HCT116 (cell line): ENCODE measurements around the gene SMTN.

Experiments used
- CBX3 ChIP-seq: IDR thresholded peaks from 2 replicates; pipeline ENCODE4 v1.6.1; 2012; ENCODE audit warnings: low read depth
- JUND ChIP-seq: IDR thresholded peaks from 2 replicates; pipeline ENCODE4 v1.6.1; 2012
- POLR2A ChIP-seq: IDR thresholded peaks from 2 replicates; pipeline ENCODE4 v1.7.0; 2011; ENCODE audit warnings: borderline replicate concordance; ENCODE audit not compliant: insufficient read depth, insufficient read length; ENCODE audit errors: extremely low read depth
- POLR2AphosphoS5 ChIP-seq: IDR thresholded peaks from 2 replicates; pipeline ENCODE4 v1.6.1; 2011; ENCODE audit warnings: mild to moderate bottlenecking, low read depth, low read length, moderate library complexity
- RAD21 ChIP-seq: IDR thresholded peaks from 2 replicates; pipeline ENCODE4 v1.6.1; 2012; ENCODE audit warnings: low read depth, mild to moderate bottlenecking
- SP1 ChIP-seq: IDR thresholded peaks from 2 replicates; pipeline ENCODE4 v1.6.1; 2012; ENCODE audit warnings: low read depth
- TCF7L2 ChIP-seq: IDR thresholded peaks from 2 replicates; pipeline ENCODE4 v1.7.0; 2011; ENCODE audit warnings: borderline replicate concordance, inconsistent platforms; ENCODE audit not compliant: insufficient read depth, insufficient read length; ENCODE audit errors: extremely low read depth
- TF ChIP-seq, protein P1 (sequence below), 3 experiments: fragments of 200-600 bp in 1 of 3; sonication (generic) in 1 of 3; IDR thresholded peaks in 2 of 3; conservative IDR thresholded peaks in 1 of 3; 2 replicates each; pipeline ENCODE4 v1.5.1; 2012 to 2017; ENCODE audit warnings: low read depth in 2 of 3, low read length in 2 of 3, antibody characterized with exemption in 1 of 3, borderline replicate concordance in 1 of 3, control low read depth in 1 of 3, mild to moderate bottlenecking in 1 of 3, mixed read lengths in 1 of 3, mixed run types in 1 of 3, moderate library complexity in 1 of 3; ENCODE audit not compliant: insufficient read depth in 1 of 3
- TF ChIP-seq, protein P2 (sequence below): IDR thresholded peaks from 2 replicates; pipeline ENCODE4 v1.6.1; 2012

DNA sequence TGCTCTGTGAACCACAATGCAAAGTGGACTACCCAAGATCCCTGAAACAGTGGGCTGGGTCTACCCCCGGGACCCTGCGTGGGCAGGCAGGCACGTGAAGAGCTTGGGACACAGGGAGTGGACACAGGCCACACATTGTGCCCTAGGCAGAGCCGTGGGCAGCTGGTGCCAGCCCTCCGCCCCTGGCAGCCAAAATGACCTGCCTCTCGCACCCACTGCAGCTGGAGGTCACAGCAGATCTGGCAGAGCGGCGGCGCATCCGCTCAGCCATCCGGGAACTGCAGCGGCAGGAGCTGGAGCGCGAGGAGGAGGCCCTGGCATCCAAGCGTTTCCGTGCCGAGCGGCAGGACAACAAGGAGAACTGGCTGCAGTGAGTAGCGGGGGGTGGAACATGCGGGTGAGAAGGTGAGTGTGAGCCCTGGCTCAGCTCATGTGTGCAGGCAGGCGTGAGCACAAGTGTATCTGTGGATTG, 6.7 kb downstream of the SMTN start:
- TF ChIP-seq POLR2AphosphoS5 (no peak), TCF7L2 (no peak), JUND (no peak), CBX3 (no peak), RAD21 (no peak), SP1 (no peak), POLR2A (no peak)
- TF ChIP-seq, protein P1, sequence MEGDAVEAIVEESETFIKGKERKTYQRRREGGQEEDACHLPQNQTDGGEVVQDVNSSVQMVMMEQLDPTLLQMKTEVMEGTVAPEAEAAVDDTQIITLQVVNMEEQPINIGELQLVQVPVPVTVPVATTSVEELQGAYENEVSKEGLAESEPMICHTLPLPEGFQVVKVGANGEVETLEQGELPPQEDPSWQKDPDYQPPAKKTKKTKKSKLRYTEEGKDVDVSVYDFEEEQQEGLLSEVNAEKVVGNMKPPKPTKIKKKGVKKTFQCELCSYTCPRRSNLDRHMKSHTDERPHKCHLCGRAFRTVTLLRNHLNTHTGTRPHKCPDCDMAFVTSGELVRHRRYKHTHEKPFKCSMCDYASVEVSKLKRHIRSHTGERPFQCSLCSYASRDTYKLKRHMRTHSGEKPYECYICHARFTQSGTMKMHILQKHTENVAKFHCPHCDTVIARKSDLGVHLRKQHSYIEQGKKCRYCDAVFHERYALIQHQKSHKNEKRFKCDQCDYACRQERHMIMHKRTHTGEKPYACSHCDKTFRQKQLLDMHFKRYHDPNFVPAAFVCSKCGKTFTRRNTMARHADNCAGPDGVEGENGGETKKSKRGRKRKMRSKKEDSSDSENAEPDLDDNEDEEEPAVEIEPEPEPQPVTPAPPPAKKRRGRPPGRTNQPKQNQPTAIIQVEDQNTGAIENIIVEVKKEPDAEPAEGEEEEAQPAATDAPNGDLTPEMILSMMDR (IDR thresholded peaks at IDR 0.05 in 2 of 3, conservative IDR thresholded peaks at IDR 0.05 in 1 of 3; ENCODE audit: borderline replicate concordance in 1 of 3, insufficient read depth in 1 of 3, low read depth in 2 of 3, low read length in 2 of 3) = no peak
- TF ChIP-seq, protein P2, sequence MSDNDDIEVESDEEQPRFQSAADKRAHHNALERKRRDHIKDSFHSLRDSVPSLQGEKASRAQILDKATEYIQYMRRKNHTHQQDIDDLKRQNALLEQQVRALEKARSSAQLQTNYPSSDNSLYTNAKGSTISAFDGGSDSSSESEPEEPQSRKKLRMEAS = no peak
